Breast epithelium (tissue), 3 donors: Measurements from ENCODE around the gene DMKN.

ENCODE experiments used
- CTCF ChIP-seq, 3 donors: fragments of 450-650 bp; IDR thresholded peaks; one replicate each; pipeline ENCODE4 v1.5.1; 2016 to 2017; ENCODE audit warnings: antibody characterized with exemption in 3 of 3, mild to moderate bottlenecking in 3 of 3, moderate library complexity in 3 of 3
- POLR2A ChIP-seq: fragments of 450-650 bp; IDR thresholded peaks from one replicate; pipeline ENCODE4 v1.6.1; 2016; ENCODE audit warnings: antibody characterized with exemption, mild to moderate bottlenecking, moderate library complexity
- POLR2AphosphoS5 ChIP-seq, 3 donors: sonication (generic); formaldehyde crosslinking; IDR thresholded peaks; one replicate each; pipeline ENCODE4 v1.6.1; 2017; ENCODE audit warnings: antibody characterized with exemption in 3 of 3

GRCh38 chr19:35493971-35494370 lies 19.5 kb downstream of the DMKN start:
- TF ChIP-seq CTCF (IDR thresholded peaks at IDR 0.05), result no peak
- TF ChIP-seq POLR2A, result no peak
- TF ChIP-seq POLR2AphosphoS5 (IDR thresholded peaks at IDR 0.05), result no peak
